HG03097 (cell line): ENCODE data around the gene CPXM2.
"Not testable (repeated sequence)": the region's sequence is repeated elsewhere in the genome, so short reads cannot be mapped to it uniquely, and the experiment has no call there.

Source experiments
- ATAC-seq: cut with Tn5 transposase; IDR thresholded peaks from one replicate; pipeline ENCODE4 v1.9.1; 2021; ENCODE audit not compliant: unreplicated experiment, low FRiP score

The CPXM2 gene

DNA sequence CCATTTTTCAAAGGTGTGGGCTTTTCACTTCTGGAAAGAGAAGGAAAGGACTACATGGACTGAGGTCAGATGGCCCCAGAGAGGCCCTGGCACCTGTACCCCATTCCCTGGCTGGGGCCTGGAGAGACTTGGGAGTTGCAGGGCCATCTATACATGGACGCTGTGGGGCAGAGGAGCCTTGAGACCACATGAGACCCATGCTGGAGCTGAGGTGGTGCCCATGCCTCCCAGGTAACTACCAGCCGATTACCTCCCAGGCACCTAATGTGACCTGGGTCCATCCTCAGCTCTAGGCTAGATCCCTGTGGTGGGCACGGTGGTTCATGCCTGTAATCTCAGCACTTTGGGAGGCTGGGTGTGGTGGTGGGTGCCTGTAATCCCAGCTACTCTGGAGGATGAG is 144.2 kb downstream of the CPXM2 start:
- ATAC-seq = no peak

DNA sequence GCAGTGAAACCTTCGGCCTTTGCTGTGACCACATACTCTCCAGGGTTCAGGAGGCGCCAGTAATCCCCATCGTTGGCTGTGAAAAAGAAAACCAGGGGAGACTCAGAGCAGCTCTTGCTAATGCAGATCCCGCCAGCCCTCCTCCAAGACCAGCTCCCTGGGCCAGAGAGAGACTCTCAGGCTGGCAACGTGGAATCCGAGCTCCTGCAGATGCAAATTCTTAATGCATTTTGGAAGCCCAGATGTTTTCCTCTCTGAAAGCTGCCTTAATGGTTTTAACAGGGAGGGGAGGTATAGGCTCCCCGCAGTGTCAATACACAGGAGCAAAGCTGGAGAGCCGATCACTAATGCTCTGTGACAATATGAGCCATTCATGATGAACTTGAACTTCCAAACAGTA is 144.7 kb downstream of the CPXM2 start:
- ATAC-seq = no peak

DNA sequence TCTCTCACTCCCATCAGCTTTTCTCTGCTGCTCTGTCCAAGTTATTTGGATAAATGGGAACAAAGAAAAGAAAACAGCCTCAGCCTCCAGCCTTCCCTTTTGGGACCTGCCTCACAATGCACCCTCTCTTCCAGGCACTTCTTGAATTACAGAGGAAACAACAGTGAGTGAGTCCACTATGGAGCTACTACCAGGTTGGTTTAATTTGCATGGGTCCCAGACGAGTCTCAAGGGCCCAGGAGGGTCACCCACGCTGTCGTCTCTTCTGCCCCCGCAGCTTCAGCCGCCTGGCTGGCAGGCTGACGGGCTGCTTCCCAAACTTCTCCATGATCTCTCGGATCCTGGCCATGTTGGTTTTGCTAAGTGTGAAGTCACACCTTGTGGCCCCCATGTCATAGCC is 145.1 kb downstream of the CPXM2 start:
- ATAC-seq = no peak

DNA sequence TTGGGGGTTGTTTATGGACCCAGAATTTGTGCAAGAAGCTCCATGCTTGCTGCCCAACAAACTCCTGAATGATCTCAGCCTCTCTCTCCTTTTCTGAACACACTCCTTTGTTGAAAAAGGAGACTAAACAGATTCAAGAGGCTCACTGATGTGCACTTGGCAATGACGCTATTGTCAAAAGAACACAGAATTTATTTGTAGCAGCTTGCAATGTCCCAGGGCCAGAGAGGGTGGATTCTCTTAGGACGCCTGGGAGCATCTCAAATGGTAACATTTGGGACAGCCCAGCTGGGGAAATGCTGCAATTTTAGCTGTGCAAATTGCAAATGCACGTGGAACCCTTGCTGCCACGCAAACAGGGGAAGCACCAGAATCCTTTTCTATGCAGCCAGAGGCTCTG is 145.5 kb downstream of the CPXM2 start:
- ATAC-seq = no peak

DNA sequence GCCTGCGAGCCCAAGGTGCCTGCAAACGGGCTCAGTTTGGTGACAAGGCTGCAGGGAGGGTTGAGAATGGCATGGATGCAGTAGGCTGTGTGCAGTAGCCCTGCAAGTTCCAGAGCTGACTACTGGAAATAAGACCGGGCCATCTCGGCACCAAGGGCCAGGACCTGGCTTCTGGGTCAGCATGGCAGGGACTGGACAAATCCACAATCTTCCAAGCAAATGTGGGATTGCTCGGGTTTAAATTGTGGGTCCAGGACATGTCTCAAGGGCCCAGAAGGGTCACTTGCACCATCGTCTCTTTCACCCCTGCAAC is 147.4 kb downstream of the CPXM2 start:
- no peak for ATAC-seq

- no peak for ATAC-seq
These were observed 148.0 kb downstream of the CPXM2 start for GRCh38 chr10:123743441-123744223.

DNA sequence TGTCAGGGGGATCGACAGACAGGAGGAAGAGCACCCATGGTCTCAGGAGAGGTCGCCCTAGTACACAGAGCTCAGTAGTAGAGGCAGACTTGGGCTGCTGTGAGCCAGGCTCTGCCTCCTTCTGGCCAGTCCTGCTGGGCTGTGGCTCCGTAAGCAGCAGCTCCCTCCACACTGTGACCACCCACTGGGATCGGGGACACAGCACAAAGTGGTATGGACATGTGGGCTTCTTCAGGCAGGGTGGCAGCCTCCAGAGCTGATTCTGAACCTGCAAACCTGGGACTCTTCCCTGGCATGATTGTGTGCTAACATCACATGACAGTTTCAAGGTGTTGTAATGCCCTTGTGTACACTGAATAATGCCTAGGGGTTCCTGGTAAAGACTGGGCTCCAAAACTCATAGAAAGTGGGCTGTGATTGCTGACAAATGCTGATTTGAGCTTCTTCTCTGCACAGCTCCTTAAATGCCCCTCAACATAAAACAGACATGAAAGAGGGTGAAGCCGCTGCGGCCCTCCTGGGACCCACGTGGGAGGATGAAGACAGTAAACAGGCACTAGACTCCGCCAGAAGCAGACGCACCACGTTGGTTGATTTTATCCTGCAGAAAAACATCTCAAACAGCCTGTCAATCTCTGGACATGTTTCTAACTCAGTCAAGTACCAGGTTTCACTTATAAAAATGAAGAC is 148.7 kb downstream of the CPXM2 start:
- no peak for ATAC-seq

DNA sequence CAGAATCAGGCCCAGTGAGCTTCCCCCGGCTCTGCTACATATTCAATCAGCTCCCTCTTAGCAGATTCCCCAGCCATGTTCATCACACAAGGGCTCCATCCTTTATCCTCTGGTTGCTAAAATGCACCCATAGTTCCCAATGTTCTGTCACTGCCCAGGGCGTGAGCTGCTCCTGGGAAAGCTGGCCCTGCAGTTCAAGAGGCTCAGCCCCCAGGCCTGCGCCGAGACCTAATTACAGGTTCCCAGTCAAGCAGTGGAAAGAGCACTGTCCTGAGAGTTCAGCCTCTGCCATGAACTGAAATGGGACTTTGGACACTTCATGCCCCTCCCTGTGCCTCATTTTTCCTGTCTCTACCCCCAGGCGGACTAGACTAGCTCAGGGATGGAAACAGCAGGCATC is 149.9 kb downstream of the CPXM2 start:
- ATAC-seq = no peak

GRCh38 chr10:123741146-123741545 is 150.5 kb downstream of the CPXM2 start:
- no peak for ATAC-seq

- ATAC-seq = not testable (repeated sequence)
These were observed 154.7 kb downstream of the CPXM2 start for GRCh38 chr10:123736917-123737316.

- no peak for ATAC-seq
These were observed 162.1 kb downstream of the CPXM2 start for GRCh38 chr10:123729523-123729922.

DNA sequence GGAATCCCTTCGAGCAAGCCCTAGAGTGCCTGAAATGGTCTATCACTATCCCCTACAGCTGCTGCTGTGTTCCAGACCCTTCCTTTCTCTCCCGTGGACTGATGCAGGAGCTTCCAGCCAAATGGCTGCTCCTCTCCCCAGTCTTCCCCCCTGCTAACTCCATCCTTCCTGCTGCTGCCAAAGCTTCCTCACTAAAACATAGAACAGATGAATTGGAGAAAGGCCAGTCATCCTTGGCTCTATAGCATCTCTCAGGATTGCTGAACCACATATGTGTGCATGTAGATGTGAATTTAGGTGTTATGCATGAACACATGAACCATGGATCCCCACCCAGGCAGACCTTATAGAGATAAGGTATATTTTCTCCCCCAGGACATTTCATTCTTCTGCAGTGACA is 164.8 kb downstream of the CPXM2 start:
- ATAC-seq = no peak

DNA sequence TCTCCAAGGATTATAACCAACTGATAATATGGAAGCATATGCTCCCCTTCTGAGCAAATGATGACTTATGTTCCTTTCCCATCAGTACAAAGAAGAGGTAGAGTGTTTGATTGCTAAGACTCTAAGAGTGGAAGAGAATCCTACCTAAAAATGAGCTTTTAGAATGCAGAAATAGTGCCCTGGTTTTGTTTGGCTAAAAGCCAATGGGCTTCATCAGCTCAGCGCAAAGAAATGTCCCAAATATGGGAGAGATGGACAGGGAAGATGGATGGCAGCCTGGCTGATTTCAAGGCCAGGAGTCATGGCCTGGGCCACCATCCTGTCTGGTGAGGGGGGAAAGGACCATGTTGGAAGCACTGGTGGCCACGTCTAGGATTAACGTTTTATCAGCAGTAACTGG is 165.2 kb downstream of the CPXM2 start:
- ATAC-seq = no peak

GRCh38 chr10:123724747-123725146 is 166.9 kb downstream of the CPXM2 start:
- ATAC-seq = no peak

- no peak for ATAC-seq
These were observed 169.3 kb downstream of the CPXM2 start for GRCh38 chr10:123722351-123722750.

DNA sequence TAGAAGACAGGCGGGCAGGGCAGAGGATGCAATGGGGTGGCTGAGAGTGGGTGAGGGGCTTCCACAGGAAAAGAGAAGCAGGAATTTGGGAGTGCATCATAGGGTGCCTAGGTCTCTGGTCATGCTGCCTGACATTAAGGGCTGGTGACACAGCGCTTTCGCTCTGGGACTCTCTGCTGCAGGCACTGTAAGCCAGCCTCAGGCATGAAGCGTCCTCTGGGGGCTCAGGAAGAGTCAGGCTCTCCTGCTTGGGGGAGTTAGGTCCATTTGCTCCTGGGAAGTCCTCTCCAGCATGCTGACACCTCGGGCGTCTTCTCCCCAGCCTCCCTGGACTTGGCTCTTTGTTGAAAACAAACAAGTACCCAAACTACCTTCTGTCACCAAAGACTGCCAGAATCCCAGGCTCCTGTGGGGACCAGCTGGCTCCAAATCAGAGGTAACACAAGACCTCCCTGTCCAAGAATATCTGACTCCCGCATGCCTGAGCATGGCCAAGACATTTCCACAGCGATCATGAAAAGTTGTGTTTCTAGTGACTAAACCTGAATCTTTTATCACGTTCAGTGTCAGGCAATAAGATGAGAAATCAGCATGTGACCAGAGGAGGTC is 170.1 kb downstream of the CPXM2 start:
- no peak for ATAC-seq

DNA sequence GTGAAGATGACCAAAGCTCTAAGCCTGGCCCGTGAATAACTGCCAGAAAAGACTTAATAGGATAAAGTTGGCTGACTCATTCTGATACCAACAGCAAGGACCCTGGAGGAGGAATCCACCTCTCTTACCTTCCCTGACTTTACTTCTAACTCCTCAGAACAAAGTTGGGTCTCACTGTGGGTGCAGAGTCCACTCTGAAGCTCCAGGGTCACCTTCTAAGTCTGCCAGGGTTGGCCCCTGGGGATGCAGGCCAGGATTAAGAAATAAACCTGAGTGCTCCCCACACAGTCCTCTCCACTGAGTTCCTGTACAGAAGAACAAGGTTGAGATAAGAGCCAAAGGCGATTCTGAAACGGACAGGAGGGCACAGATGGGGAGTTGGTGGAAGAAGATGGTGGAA is 171.1 kb downstream of the CPXM2 start:
- no peak for ATAC-seq

GRCh38 chr10:123718544-123719060 is 173.0 kb downstream of the CPXM2 start:
- ATAC-seq = no peak

- no peak for ATAC-seq
These were observed 174.3 kb downstream of the CPXM2 start for GRCh38 chr10:123717336-123717735.

DNA sequence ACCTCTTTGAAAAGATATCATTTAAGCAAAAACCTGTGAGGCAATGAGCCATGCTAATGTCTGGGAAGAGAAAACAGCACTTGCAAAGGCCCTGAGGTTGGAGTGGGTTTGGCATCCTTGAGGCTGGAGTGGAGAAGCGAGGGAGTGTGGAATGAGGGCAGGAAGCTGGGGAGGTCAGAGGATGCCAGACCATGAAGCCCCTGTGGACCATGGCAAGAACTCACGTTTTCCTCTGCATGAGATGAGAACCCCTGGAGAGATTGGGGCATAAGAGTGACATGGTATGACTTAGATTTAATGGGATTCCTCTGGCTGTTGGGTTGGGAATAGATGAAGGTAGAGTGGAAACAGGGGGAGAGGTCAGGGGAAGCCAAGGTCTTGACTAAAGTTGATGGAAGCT is 176.1 kb downstream of the CPXM2 start:
- no peak for ATAC-seq

- ATAC-seq = no peak
These were observed 185.4 kb downstream of the CPXM2 start for GRCh38 chr10:123706236-123706635.

- no peak for ATAC-seq
These were observed 186.8 kb downstream of the CPXM2 start for GRCh38 chr10:123704812-123705211.
